Keratinocyte (primary cell): ENCODE results near the gene CAP1. TPM values are rescaled to one million over a fixed set of nuclear protein-coding genes. Genes with fewer than 3 reads are reported as not detected.

Experiments
- DNase-seq: peaks from one replicate; pipeline ENCODE4 v3.0.0-alpha.2; 2011; ENCODE audit warnings: low read depth, missing footprints, low spot score
- FAIRE-seq: peaks from 2 replicates; lab custom pipeline; 2011; peaks lifted over from hg19 to GRCh38; lab: Jason Lieb, UNC
- H2AFZ ChIP-seq: 2 replicates; pipeline ENCODE4 v1.6.0; 2012; ENCODE audit warnings: low read length, control low read depth, inconsistent platforms; ENCODE audit not compliant: control insufficient read depth
- H3K27ac ChIP-seq: 2 replicates; pipeline ENCODE4 v1.5.1; 2011; ENCODE audit warnings: low read length; ENCODE audit not compliant: control insufficient read depth, insufficient read depth
- H3K27me3 ChIP-seq: 3 replicates; pipeline ENCODE4 v1.6.0; 2011; ENCODE audit warnings: low read length; ENCODE audit not compliant: control insufficient read depth, insufficient read depth; ENCODE audit errors: extremely low read depth
- H3K36me3 ChIP-seq, 2 experiments: 2 replicates in 1 of 2; 3 replicates in 1 of 2; pipeline ENCODE4 v1.5.1; 2011; ENCODE audit warnings: low read length in 2 of 2, mild to moderate bottlenecking in 1 of 2; ENCODE audit not compliant: control insufficient read depth in 2 of 2, insufficient read depth in 2 of 2; ENCODE audit errors: extremely low read depth in 1 of 2
- H3K4me1 ChIP-seq: 3 replicates; pipeline ENCODE4 v1.5.1; 2011; ENCODE audit warnings: low read length; ENCODE audit not compliant: control insufficient read depth, insufficient read depth; ENCODE audit errors: extremely low read depth
- H3K4me2 ChIP-seq: 3 replicates; pipeline ENCODE4 v1.6.0; 2011; ENCODE audit warnings: low read depth, low read length; ENCODE audit not compliant: control insufficient read depth, insufficient read depth; ENCODE audit errors: extremely low read depth
- H3K4me3 ChIP-seq, 3 experiments: fragments of 200-600 bp in 1 of 3; sonication (generic) in 1 of 3; 2 replicates in 2 of 3; 3 replicates in 1 of 3; pipeline ENCODE4 v1.5.1; 2011 to 2016; ENCODE audit warnings: low read length in 3 of 3, mild to moderate bottlenecking in 3 of 3, control low read depth in 2 of 3, inconsistent platforms in 1 of 3, low read depth in 1 of 3, mixed read lengths in 1 of 3, mixed run types in 1 of 3, moderate library complexity in 1 of 3; ENCODE audit not compliant: control insufficient read depth in 2 of 3, insufficient read depth in 2 of 3; ENCODE audit errors: extremely low read depth in 1 of 3
- H3K79me2 ChIP-seq: 2 replicates; pipeline ENCODE4 v1.6.0; 2012; ENCODE audit warnings: low read length; ENCODE audit not compliant: control insufficient read depth, insufficient read depth
- H3K9ac ChIP-seq: 3 replicates; pipeline ENCODE4 v1.6.0; 2011; ENCODE audit warnings: low read length; ENCODE audit not compliant: control insufficient read depth, insufficient read depth; ENCODE audit errors: extremely low read depth
- H3K9me1 ChIP-seq: 3 replicates; pipeline ENCODE4 v1.6.0; 2011; ENCODE audit warnings: low read length; ENCODE audit not compliant: control insufficient read depth, insufficient read depth; ENCODE audit errors: extremely low read depth
- H3K9me3 ChIP-seq: 2 replicates; pipeline ENCODE4 v1.5.1; 2012; ENCODE audit warnings: low read depth, low read length; ENCODE audit not compliant: control insufficient read depth
- H4K20me1 ChIP-seq: 3 replicates; pipeline ENCODE4 v1.6.0; 2011; ENCODE audit warnings: low read length; ENCODE audit not compliant: control insufficient read depth, insufficient read depth; ENCODE audit errors: extremely low read depth
- EZH2 ChIP-seq: IDR thresholded peaks from one replicate; pipeline ENCODE4 v1.6.1; 2012; ENCODE audit warnings: inconsistent platforms, mild to moderate bottlenecking, low read length, moderate library complexity
- dilution Hi-C: fragments of 300-500 bp; cut with MboI; formaldehyde crosslinking; loops from one replicate; pipeline ENCODE4 v1.7.0; 2020; ENCODE audit warnings: low sequenced_read_pairs; ENCODE audit not compliant: extremely low pct_ligation_motif_present
- polyA plus RNA-seq, 5 experiments: library from polyadenylated mRNA; depleted of rRNA in 3 of 5; stranded (reverse) in 3 of 5; stranded (forward) in 1 of 5; unstranded in 1 of 5; fragments of >200 nt; gene quantifications; 1 replicate in 1 of 5; 2 replicates in 3 of 5; 3 replicates in 1 of 5; pipeline versions ENCODE4 v1.2.1 to v1.2.3, GENCODE V29; 2011 to 2012; ENCODE audit warnings: missing spikeins in 2 of 5, low read depth in 1 of 5, low replicate concordance in 1 of 5
- TF ChIP-seq, protein P1 (sequence below), 3 experiments: IDR thresholded peaks in 1 of 3; conservative IDR thresholded peaks in 1 of 3; optimal IDR thresholded peaks in 1 of 3; 2 replicates in 2 of 3; 3 replicates in 1 of 3; pipeline versions ENCODE3 to v1.5.1; 2011; ENCODE audit warnings: low read length in 3 of 3, mild to moderate bottlenecking in 3 of 3, moderate library complexity in 2 of 3, control low read depth in 1 of 3, inconsistent platforms in 1 of 3; ENCODE audit not compliant: insufficient read depth in 2 of 3; ENCODE audit errors: extremely low read depth in 1 of 3

CAP1 gene
- polyA plus RNA-seq, 1 donor (not counting 4 experiments of a cell fraction or from before 2014, with no cell fraction given): 959 TPM

GRCh38 chr1:40045182-40045581 is 4.7 kb downstream of the CAP1 start:
- Histone ChIP-seq H2AFZ (no peak overlapping the region), H3K27ac (no peak overlapping the region), H3K9me1 (no peaks in the 10 kb centered on the region), H3K27me3 (no peaks in the 10 kb centered on the region), H3K9me3 (no peaks in the 10 kb centered on the region), H3K4me1 (peaks cover 43% of the 10 kb centered on the region), H3K4me3 (no peak overlapping the region), H4K20me1 (peaks cover 35% of the 10 kb centered on the region), H3K79me2 (peaks cover 96% of the 10 kb centered on the region), H3K9ac (no peak overlapping the region), H3K36me3 (peaks cover 9 to 15% of the 10 kb centered on the region in 2 experiments), H3K4me2 (no peak overlapping the region)
- dilution Hi-C loops: no loop called here
- DNase-seq: no peak
- TF ChIP-seq EZH2: no peak
- TF ChIP-seq, protein P1, sequence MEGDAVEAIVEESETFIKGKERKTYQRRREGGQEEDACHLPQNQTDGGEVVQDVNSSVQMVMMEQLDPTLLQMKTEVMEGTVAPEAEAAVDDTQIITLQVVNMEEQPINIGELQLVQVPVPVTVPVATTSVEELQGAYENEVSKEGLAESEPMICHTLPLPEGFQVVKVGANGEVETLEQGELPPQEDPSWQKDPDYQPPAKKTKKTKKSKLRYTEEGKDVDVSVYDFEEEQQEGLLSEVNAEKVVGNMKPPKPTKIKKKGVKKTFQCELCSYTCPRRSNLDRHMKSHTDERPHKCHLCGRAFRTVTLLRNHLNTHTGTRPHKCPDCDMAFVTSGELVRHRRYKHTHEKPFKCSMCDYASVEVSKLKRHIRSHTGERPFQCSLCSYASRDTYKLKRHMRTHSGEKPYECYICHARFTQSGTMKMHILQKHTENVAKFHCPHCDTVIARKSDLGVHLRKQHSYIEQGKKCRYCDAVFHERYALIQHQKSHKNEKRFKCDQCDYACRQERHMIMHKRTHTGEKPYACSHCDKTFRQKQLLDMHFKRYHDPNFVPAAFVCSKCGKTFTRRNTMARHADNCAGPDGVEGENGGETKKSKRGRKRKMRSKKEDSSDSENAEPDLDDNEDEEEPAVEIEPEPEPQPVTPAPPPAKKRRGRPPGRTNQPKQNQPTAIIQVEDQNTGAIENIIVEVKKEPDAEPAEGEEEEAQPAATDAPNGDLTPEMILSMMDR (optimal IDR thresholded peaks at IDR 0.05 in 1 of 3, IDR thresholded peaks at IDR 0.05 in 1 of 3, conservative IDR thresholded peaks at IDR 0.05 in 1 of 3; ENCODE audit: extremely low read depth in 1 of 3, insufficient read depth in 2 of 3, low read length in 3 of 3): no peak
- no peak for FAIRE-seq

GRCh38 chr1:40045766-40046165 is 5.2 kb downstream of the CAP1 start:
- Histone ChIP-seq H2AFZ (no peak overlapping the region), H3K9me3 (no peaks in the 10 kb centered on the region), H3K4me3 (no peak overlapping the region), H3K79me2 (peaks cover 98% of the 10 kb centered on the region), H3K36me3 (peaks cover 10 to 15% of the 10 kb centered on the region in 2 experiments), H3K4me1 (peaks cover 43% of the 10 kb centered on the region), H3K9me1 (no peaks in the 10 kb centered on the region), H3K27ac (no peak overlapping the region), H3K4me2 (no peak overlapping the region), H3K9ac (no peak overlapping the region), H4K20me1 (peaks cover 37% of the 10 kb centered on the region), H3K27me3 (no peaks in the 10 kb centered on the region)
- no peak for FAIRE-seq
- dilution Hi-C loops: no loop called here
- no peak for TF ChIP-seq EZH2
- TF ChIP-seq, protein P1 (optimal IDR thresholded peaks at IDR 0.05 in 1 of 3, IDR thresholded peaks at IDR 0.05 in 1 of 3, conservative IDR thresholded peaks at IDR 0.05 in 1 of 3; ENCODE audit: extremely low read depth in 1 of 3, insufficient read depth in 2 of 3, low read length in 3 of 3): no peak
- no peak for DNase-seq
